ENCODE measurements around the gene TMEM132E. TPM values are rescaled to one million over a fixed set of nuclear protein-coding genes. Genes with fewer than 3 reads are reported as not detected.

Gene TMEM132E
- total and polyA plus RNA-seq, 12 donors, result 0.04 to 0.09 TPM; not detected in 10

GRCh38 chr17:34639706-34640425 is 60.5 kb downstream of the TMEM132E start:
- Histone ChIP-seq H3K9me3 (no peaks in the 10 kb centered on the region), H3K27ac (no peak overlapping the region), H3K36me3 (no peaks in the 10 kb centered on the region), H3K4me3 (no peak overlapping the region), H3K27me3 (peaks cover 10 to 95% (median 72%) of the 10 kb centered on the region in 7 donors), H3K4me1 (peaks cover 0 to 11% (median 7%) of the 10 kb centered on the region in 9 donors)
- DNase-seq (no peak), ATAC-seq (no peak)
- intact Hi-C loops (cut with DNase I), result loop anchor here in 9 of 10 donors (2.0 to 10.0 kb wide), 10 partner anchors 93 to 475 kb away; partner anchors contain the start of gene RAD51D (in 1 of the 9)
- WGBS, 2 donors, result 74 to 81% methylated on average over 6 of the region's 6 CpGs
- TF ChIP-seq CTCF (IDR thresholded peaks at IDR 0.05), result no peak

- intact Hi-C loops (cut with DNase I), result loop anchor here in 1 of 10 donors (10.0 kb wide), 1 partner anchor 473 kb away; the partner anchor contains the start of gene RAD51D
- TF ChIP-seq CTCF (IDR thresholded peaks at IDR 0.05), result no peak
- H3K27me3 ChIP-seq, result peaks cover 10 to 85% (median 60%) of the 10 kb centered on the region in 7 donors
- H3K9me3 ChIP-seq, result no peaks in the 10 kb centered on the region
- H3K36me3 ChIP-seq, result no peaks in the 10 kb centered on the region
- H3K27ac ChIP-seq, result no peak overlapping the region
- H3K4me1 ChIP-seq, result peaks cover 0 to 11% (median 7%) of the 10 kb centered on the region in 9 donors
- no peak overlapping the region for H3K4me3 ChIP-seq
- DNase-seq (no peak), ATAC-seq (no peak)
- WGBS, 2 donors, result 45 to 49% methylated on average over 7 of the region's 7 CpGs
These were observed 62.0 kb downstream of the TMEM132E start for GRCh38 chr17:34641368-34641767.

- ATAC-seq (no peak), DNase-seq (no peak)
- 73 to 86% methylated on average over 3 of the region's 3 CpGs for WGBS, 2 donors
- no peak for TF ChIP-seq CTCF (IDR thresholded peaks at IDR 0.05)
- no peaks in the 10 kb centered on the region for H3K36me3 ChIP-seq
- intact Hi-C loops (cut with DNase I), result loop anchor here in 1 of 10 donors (10.0 kb wide), 1 partner anchor 470 kb away; the partner anchor contains the start of gene RAD51D
- peaks cover 0 to 72% (median 28%) of the 10 kb centered on the region in 7 donors for H3K27me3 ChIP-seq
- no peaks in the 10 kb centered on the region for H3K4me1 ChIP-seq
- no peak overlapping the region for H3K4me3 ChIP-seq
- no peaks in the 10 kb centered on the region for H3K9me3 ChIP-seq
- H3K27ac ChIP-seq, result no peak overlapping the region
These were observed 65.7 kb downstream of the TMEM132E start for GRCh38 chr17:34644941-34645550.

- intact Hi-C loops (cut with DNase I), result loop anchor here in 1 of 10 donors (10.0 kb wide), 1 partner anchor 469 kb away; the partner anchor contains the start of gene RAD51D
- Histone ChIP-seq H3K36me3 (no peaks in the 10 kb centered on the region), H3K4me1 (no peaks in the 10 kb centered on the region), H3K27ac (no peak overlapping the region), H3K27me3 (peaks cover 0 to 72% (median 30%) of the 10 kb centered on the region in 7 donors), H3K9me3 (no peaks in the 10 kb centered on the region), H3K4me3 (no peak overlapping the region)
- ATAC-seq (no peak), DNase-seq (no peak)
- TF ChIP-seq CTCF (IDR thresholded peaks at IDR 0.05), result no peak
- 17 to 21% methylated on average over 3 of the region's 3 CpGs for WGBS, 2 donors
These were observed 66.2 kb downstream of the TMEM132E start for GRCh38 chr17:34645594-34645993.
